ENCODE measurements around the gene CPPED1. TPM values are rescaled to one million over a fixed set of nuclear protein-coding genes. Genes with fewer than 3 reads are reported as not detected.

Gene CPPED1
- total RNA-seq, 2 experiments from 2014 or later, result 6.4 to 6.5 TPM

DNA sequence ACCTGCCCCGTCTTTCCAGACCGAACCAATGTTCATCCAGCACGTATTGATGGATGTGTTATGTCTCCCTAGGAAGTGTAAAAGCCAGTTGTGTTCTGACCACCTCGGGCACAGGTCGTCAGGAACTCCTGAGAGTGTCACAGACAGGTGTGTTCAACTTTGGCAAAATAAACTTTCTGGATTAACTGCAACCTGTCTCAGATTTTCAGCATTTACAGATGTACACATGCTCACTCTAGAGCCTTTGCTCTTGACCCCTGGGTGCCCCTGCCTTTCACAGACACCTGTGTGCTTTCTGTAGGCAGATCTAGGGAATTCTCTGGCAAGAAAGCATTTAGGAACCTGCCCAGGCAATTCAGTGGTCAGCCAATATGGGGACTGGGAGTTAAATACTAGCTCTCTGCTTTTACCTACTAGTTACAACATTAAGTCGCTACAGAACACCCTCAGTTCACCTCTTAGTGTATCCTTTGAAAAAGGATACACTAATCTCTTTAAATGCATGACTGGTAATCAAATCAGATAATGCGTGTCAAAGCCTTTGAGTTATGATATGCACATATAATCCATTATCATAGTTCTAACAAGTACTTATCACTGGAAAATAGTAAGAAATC is 188.9 kb downstream of the CPPED1 start:
- Mint-ChIP-seq H3K27me3 (ENCODE audit: low read depth) (peaks cover 14% of the 10 kb centered on the region), H3K9me3 (no peaks in the 10 kb centered on the region), H3K27ac (no peak overlapping the region), H3K36me3 (ENCODE audit: low read depth) (no peaks in the 10 kb centered on the region), H3K4me3 (no peak overlapping the region), H3K4me1 (ENCODE audit: low read depth) (peaks cover 27% of the 10 kb centered on the region)
- DNase-seq, result no peak
- CTCF ChIA-PET, result no interaction called here
- intact Hi-C loops (cut with micrococcal nuclease), result no loop called here

DNA sequence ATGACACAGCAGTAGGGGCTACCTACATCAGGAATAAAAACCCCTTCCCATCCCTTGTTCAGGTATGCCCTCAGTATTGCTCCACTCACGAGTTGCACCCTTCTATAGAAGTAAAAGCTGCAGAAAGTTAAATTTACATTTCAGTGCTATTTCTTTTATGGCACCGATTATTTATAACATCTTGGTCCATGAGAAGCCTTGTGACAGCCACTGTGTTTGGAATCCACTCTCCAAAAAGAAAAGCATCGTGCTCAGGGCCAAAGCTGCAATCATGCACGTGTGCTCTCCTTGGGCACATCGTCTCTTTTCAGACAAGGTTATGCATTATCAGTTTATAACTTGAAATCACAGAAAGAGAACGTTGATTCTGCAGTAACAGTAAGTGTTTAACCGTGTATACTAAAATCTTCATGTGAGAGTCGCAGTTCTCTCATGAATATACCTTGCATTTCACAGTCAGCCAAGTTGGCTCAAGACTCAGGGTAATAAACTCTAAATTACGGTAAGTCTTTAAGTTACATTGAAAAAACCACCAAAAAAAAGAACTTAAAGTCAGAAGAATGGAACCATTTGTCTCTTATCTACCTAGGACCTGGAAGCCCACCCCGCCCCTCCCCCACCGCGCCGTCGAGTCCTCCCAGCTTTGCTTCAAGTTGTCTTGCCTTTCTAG is 189.6 kb downstream of the CPPED1 start:
- intact Hi-C loops (cut with micrococcal nuclease), result loop anchor here (1.0 to 2.0 kb wide), 3 partner anchors 33 to 136 kb away; no protein-coding TSS in a partner anchor
- Mint-ChIP-seq H3K4me1 (ENCODE audit: low read depth) (peaks cover 27% of the 10 kb centered on the region), H3K4me3 (no peak overlapping the region), H3K36me3 (ENCODE audit: low read depth) (no peaks in the 10 kb centered on the region), H3K9me3 (no peaks in the 10 kb centered on the region), H3K27ac (no peak overlapping the region), H3K27me3 (ENCODE audit: low read depth) (peaks cover 14% of the 10 kb centered on the region)
- DNase-seq, result no peak
- CTCF ChIA-PET, result no interaction called here

- no peaks in the 10 kb centered on the region for H3K36me3 Mint-ChIP-seq (ENCODE audit: low read depth)
- no peaks in the 10 kb centered on the region for H3K9me3 Mint-ChIP-seq
- intact Hi-C loops (cut with micrococcal nuclease), result loop anchor here (1.0 to 2.0 kb wide), 3 partner anchors 33 to 137 kb away; no protein-coding TSS in a partner anchor
- H3K4me3 Mint-ChIP-seq, result no peak overlapping the region
- H3K27me3 Mint-ChIP-seq (ENCODE audit: low read depth), result peaks cover 14% of the 10 kb centered on the region
- H3K4me1 Mint-ChIP-seq (ENCODE audit: low read depth), result peaks cover 26% of the 10 kb centered on the region
- peak; percentile 69 for DNase-seq
- CTCF ChIA-PET, result interaction anchor here (0.6 kb wide), 1 partner anchor 65 kb away, joined by 3 read pairs; no protein-coding TSS in a partner anchor
- H3K27ac Mint-ChIP-seq, result no peak overlapping the region
Measured at GRCh38 chr16:12613131-12613991, 190.3 kb downstream of the CPPED1 start.

DNA sequence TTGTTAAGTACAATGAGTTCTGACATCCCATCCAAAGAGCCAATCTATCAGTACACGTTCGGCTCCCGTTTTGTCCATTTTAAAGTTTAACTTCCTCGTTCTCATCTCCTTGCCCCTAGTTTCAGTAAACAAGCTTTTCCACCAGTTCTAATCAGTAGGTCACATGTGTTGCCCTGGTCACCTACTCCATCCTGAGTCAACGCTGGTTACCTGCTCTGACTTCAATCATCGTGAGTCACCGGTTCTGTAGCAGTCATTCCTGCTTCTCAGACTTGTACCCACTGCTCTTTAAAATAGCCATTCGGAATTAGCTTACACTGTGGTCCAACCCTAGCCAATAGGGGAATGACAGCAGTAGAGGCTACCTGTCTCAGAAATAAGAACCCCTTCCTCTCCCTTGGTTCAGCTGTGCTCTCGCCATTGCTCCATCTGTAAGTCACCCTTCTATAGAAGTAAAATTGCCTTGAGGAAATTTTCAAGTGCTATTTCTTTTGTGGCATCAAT is 191.0 kb downstream of the CPPED1 start:
- peaks cover 23% of the 10 kb centered on the region for H3K4me1 Mint-ChIP-seq (ENCODE audit: low read depth)
- H3K4me3 Mint-ChIP-seq, result no peak overlapping the region
- no peak for DNase-seq
- no peaks in the 10 kb centered on the region for H3K36me3 Mint-ChIP-seq (ENCODE audit: low read depth)
- no peak overlapping the region for H3K27ac Mint-ChIP-seq
- CTCF ChIA-PET, result interaction anchor here (0.6 kb wide), 1 partner anchor 64 kb away, joined by 3 read pairs; no protein-coding TSS in a partner anchor
- no peaks in the 10 kb centered on the region for H3K9me3 Mint-ChIP-seq
- H3K27me3 Mint-ChIP-seq (ENCODE audit: low read depth), result peaks cover 15% of the 10 kb centered on the region
- intact Hi-C loops (cut with micrococcal nuclease), result loop anchor here (1.0 to 2.0 kb wide), 3 partner anchors 34 to 138 kb away; no protein-coding TSS in a partner anchor

DNA sequence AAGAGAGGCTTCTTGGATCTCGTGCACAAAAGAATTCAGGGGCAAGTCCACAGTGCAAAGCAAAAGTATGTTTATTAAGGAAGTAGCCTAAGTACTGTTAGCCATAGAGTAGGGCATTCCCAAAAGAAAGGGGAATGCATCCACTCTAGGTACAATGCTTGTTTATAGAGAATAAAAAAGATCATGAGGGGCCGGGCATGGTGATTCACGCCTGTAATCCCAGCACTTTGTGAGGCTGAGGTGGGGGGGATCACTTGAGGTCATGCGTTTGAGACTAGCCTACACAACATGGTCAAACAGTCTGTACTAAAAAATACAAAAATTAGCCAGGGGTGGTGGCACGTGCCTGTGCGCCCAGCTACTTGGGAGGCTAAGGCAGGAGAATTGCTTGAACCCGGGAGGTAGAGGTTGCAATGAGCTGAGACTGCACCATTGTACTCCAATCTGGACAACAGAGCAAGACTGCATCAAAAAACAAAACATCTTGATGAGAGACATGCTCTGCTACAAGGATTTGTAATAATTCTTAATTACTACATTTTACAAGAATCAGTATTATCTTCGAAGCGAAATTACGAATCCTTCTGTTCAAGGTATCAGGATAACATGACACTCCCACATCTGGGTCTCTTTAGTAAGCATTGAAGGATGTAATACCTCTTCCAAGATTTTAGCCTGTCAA is 191.6 kb downstream of the CPPED1 start:
- H3K27me3 Mint-ChIP-seq (ENCODE audit: low read depth), result peaks cover 17% of the 10 kb centered on the region
- H3K4me3 Mint-ChIP-seq, result no peak overlapping the region
- no peak overlapping the region for H3K27ac Mint-ChIP-seq
- intact Hi-C loops (cut with micrococcal nuclease), result loop anchor here (2.0 kb wide), 1 partner anchor 35 kb away; no protein-coding TSS in a partner anchor
- H3K9me3 Mint-ChIP-seq, result peaks cover 1% of the 10 kb centered on the region
- CTCF ChIA-PET, result interaction anchor here (0.6 kb wide), 1 partner anchor 64 kb away, joined by 3 read pairs; no protein-coding TSS in a partner anchor
- H3K4me1 Mint-ChIP-seq (ENCODE audit: low read depth), result peaks cover 17% of the 10 kb centered on the region
- no peaks in the 10 kb centered on the region for H3K36me3 Mint-ChIP-seq (ENCODE audit: low read depth)
- DNase-seq, result no peak

DNA sequence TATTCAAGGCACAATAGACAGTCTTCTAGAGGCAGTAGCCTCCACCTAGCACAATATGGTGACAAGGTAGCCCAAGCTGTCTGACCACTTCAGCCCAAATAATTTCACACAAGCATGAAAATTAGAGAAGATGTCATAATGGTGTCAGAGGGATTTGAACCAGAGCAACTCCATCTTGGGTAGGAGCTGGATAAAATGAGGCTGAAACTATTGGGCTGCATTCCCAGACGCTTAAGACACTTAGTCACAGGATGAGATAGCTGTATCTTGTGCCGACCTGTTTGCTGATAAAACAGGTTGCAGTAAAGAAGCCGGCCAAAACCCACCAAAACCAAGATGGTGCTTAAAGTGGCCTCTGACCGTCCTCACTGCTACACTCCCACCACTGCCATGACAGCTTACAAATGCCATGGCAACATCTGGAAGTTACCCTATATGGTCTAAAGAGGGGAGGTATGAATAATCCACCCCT is 192.6 kb downstream of the CPPED1 start:
- peaks cover 6% of the 10 kb centered on the region for H3K9me3 Mint-ChIP-seq
- CTCF ChIA-PET, result no interaction called here
- no peak overlapping the region for H3K27ac Mint-ChIP-seq
- intact Hi-C loops (cut with micrococcal nuclease), result no loop called here
- H3K4me1 Mint-ChIP-seq (ENCODE audit: low read depth), result peaks cover 17% of the 10 kb centered on the region
- DNase-seq, result no peak
- H3K27me3 Mint-ChIP-seq (ENCODE audit: low read depth), result peaks cover 19% of the 10 kb centered on the region
- no peaks in the 10 kb centered on the region for H3K36me3 Mint-ChIP-seq (ENCODE audit: low read depth)
- no peak overlapping the region for H3K4me3 Mint-ChIP-seq

GRCh38 chr16:12609937-12610699 is 193.6 kb downstream of the CPPED1 start:
- CTCF ChIA-PET, result no interaction called here
- Mint-ChIP-seq H3K4me3 (no peak overlapping the region), H3K27ac (no peak overlapping the region), H3K9me3 (peaks cover 6% of the 10 kb centered on the region), H3K4me1 (ENCODE audit: low read depth) (peaks cover 17% of the 10 kb centered on the region), H3K36me3 (ENCODE audit: low read depth) (no peaks in the 10 kb centered on the region), H3K27me3 (ENCODE audit: low read depth) (peaks cover 22% of the 10 kb centered on the region)
- no peak for DNase-seq
- intact Hi-C loops (cut with micrococcal nuclease), result no loop called here

Small RNA genes lying within 50 kb of the gene (microRNA-seq; reads per million reads assigned to microRNA genes)
- not detected for gene MIR4718 (ENCODE audit: borderline microRNAs expressed, borderline replicate concordance)

Other genes with a start within 250 kb of the CPPED1 start
- gene SHISA9, start 97.7 kb upstream of the CPPED1 start, total RNA-seq, result not detected